Gastrocnemius medialis (tissue), 4 donors: ENCODE results near the gene PHF12.

Experiments used
- CTCF ChIP-seq, 5 experiments: fragments of 450-650 bp in 3 of 5; fragments of 200-600 bp in 2 of 5; sonication (generic) in 2 of 5; IDR thresholded peaks in 4 of 5; conservative IDR thresholded peaks in 1 of 5; 1 replicate in 4 of 5; 2 replicates in 1 of 5; pipeline ENCODE4 v1.5.1; 2016 to 2019; ENCODE audit warnings: antibody characterized with exemption in 5 of 5, mild to moderate bottlenecking in 3 of 5, moderate library complexity in 3 of 5
- POLR2A ChIP-seq, 2 donors: fragments of 450-650 bp; IDR thresholded peaks; one replicate each; pipeline ENCODE4 v1.6.1; 2017; ENCODE audit warnings: antibody characterized with exemption in 2 of 2, mild to moderate bottlenecking in 2 of 2, moderate library complexity in 2 of 2

GRCh38 chr17:28907709-28908475, 43.4 kb downstream of the PHF12 start:
- TF ChIP-seq CTCF (IDR thresholded peaks at IDR 0.05 in 4 of 5, conservative IDR thresholded peaks at IDR 0.05 in 1 of 5) (no peak), POLR2A (IDR thresholded peaks at IDR 0.05) (no peak)
